ENCODE results near the gene CFL2.
"Not testable (repeated sequence)": the region's sequence is repeated elsewhere in the genome, so short reads cannot be mapped to it uniquely, and the experiment has no call there.

Gene CFL2

GRCh38 chr14:34711169-34711568, 3.2 kb downstream of the CFL2 start:
- Histone ChIP-seq H3K36me3 (ENCODE audit: insufficient read depth, insufficient read length, low read length) (peaks cover 28% of the 10 kb centered on the region), H3K4me3 (ENCODE audit: insufficient read length, low read depth) (no peak overlapping the region), H3K9ac (ENCODE audit: insufficient read length, low read depth) (no peak overlapping the region), H3K9me3 (ENCODE audit: insufficient read depth, low read length) (no peaks in the 10 kb centered on the region), H3K27me3 (ENCODE audit: insufficient read depth, insufficient read length) (peaks cover 16% of the 10 kb centered on the region), H3K4me1 (ENCODE audit: insufficient read depth, insufficient read length) (no peaks in the 10 kb centered on the region)
- TF ChIP-seq YY1 (IDR thresholded peaks at IDR 0.05; ENCODE audit: insufficient read depth, insufficient read length) (no peak), ZNF274 (IDR thresholded peaks at IDR 0.05; ENCODE audit: low read depth, low read length) (no peak), SUZ12 (IDR thresholded peaks at IDR 0.05; ENCODE audit: extremely low read depth, insufficient read depth, insufficient read length) (no peak)
- DNase-seq (ENCODE audit: low read depth, low spot score), result no peak

DNA sequence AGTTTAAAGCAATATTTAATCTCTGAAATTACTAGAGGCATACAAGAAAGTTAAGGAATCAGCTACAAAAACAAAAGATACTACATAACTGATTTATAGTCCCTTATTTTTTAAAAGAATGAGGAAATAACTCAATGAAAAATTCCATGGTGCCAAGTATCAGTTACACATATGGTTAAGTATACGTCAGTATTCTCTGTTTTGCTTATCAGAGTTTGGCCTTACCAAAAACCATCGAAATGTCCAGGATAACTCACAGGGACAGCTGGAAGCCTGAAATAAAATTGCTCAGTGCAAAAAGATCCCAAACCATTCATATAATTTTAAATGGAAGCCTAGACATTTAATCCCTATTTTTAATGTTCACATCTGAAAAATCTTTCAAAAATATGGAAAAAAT, 3.6 kb downstream of the CFL2 start:
- TF ChIP-seq YY1 (IDR thresholded peaks at IDR 0.05; ENCODE audit: insufficient read depth, insufficient read length) (no peak), ZNF274 (IDR thresholded peaks at IDR 0.05; ENCODE audit: low read depth, low read length) (no peak), SUZ12 (IDR thresholded peaks at IDR 0.05; ENCODE audit: extremely low read depth, insufficient read depth, insufficient read length) (no peak)
- peaks cover 12% of the 10 kb centered on the region for H3K27me3 ChIP-seq (ENCODE audit: insufficient read depth, insufficient read length)
- peaks cover 28% of the 10 kb centered on the region for H3K36me3 ChIP-seq (ENCODE audit: insufficient read depth, insufficient read length, low read length)
- no peak for DNase-seq (ENCODE audit: low read depth, low spot score)
- H3K4me1 ChIP-seq (ENCODE audit: insufficient read depth, insufficient read length), result no peaks in the 10 kb centered on the region
- no peak overlapping the region for H3K4me3 ChIP-seq (ENCODE audit: insufficient read length, low read depth)
- no peak overlapping the region for H3K9ac ChIP-seq (ENCODE audit: insufficient read length, low read depth)
- no peaks in the 10 kb centered on the region for H3K9me3 ChIP-seq (ENCODE audit: insufficient read depth, low read length)

- no peak overlapping the region for H3K9ac ChIP-seq (ENCODE audit: insufficient read length, low read depth)
These were observed 4.4 kb downstream of the CFL2 start for GRCh38 chr14:34710006-34710405.

GRCh38 chr14:34707722-34708121, 6.7 kb downstream of the CFL2 start:
- H3K4me1 ChIP-seq (ENCODE audit: insufficient read depth, insufficient read length), result no peaks in the 10 kb centered on the region
- peaks cover 22% of the 10 kb centered on the region for H3K36me3 ChIP-seq (ENCODE audit: insufficient read depth, insufficient read length, low read length)
- no peak overlapping the region for H3K4me3 ChIP-seq (ENCODE audit: insufficient read length, low read depth)
- TF ChIP-seq YY1 (IDR thresholded peaks at IDR 0.05; ENCODE audit: insufficient read depth, insufficient read length) (no peak), ZNF274 (IDR thresholded peaks at IDR 0.05; ENCODE audit: low read depth, low read length) (no peak), SUZ12 (IDR thresholded peaks at IDR 0.05; ENCODE audit: extremely low read depth, insufficient read depth, insufficient read length) (no peak)
- H3K9me3 ChIP-seq (ENCODE audit: insufficient read depth, low read length), result no peaks in the 10 kb centered on the region
- H3K27me3 ChIP-seq (ENCODE audit: insufficient read depth, insufficient read length), result no peaks in the 10 kb centered on the region
- no peak for DNase-seq (ENCODE audit: low read depth, low spot score)
- no peak overlapping the region for H3K9ac ChIP-seq (ENCODE audit: insufficient read length, low read depth)

More at GRCh38 chr14:34710006-34710405, 4.4 kb downstream of the CFL2 start:
- Histone ChIP-seq H3K27me3 (ENCODE audit: insufficient read depth, insufficient read length) (peaks cover 4% of the 10 kb centered on the region), H3K9me3 (ENCODE audit: insufficient read depth, low read length) (no peaks in the 10 kb centered on the region), H3K36me3 (ENCODE audit: insufficient read depth, insufficient read length, low read length) (peaks cover 28% of the 10 kb centered on the region), H3K4me1 (ENCODE audit: insufficient read depth, insufficient read length) (no peaks in the 10 kb centered on the region), H3K4me3 (ENCODE audit: insufficient read length, low read depth) (no peak overlapping the region)
- TF ChIP-seq ZNF274 (IDR thresholded peaks at IDR 0.05; ENCODE audit: low read depth, low read length) (no peak), YY1 (IDR thresholded peaks at IDR 0.05; ENCODE audit: insufficient read depth, insufficient read length) (no peak), SUZ12 (IDR thresholded peaks at IDR 0.05; ENCODE audit: extremely low read depth, insufficient read depth, insufficient read length) (no peak)
- DNase-seq (ENCODE audit: low read depth, low spot score), result no peak

- Histone ChIP-seq H3K4me1 (ENCODE audit: insufficient read depth, insufficient read length) (no peaks in the 10 kb centered on the region), H3K36me3 (ENCODE audit: insufficient read depth, insufficient read length, low read length) (no peaks in the 10 kb centered on the region), H3K4me3 (ENCODE audit: insufficient read length, low read depth) (no peak overlapping the region), H3K9ac (ENCODE audit: insufficient read length, low read depth) (no peak overlapping the region), H3K9me3 (ENCODE audit: insufficient read depth, low read length) (no peaks in the 10 kb centered on the region), H3K27me3 (ENCODE audit: insufficient read depth, insufficient read length) (no peaks in the 10 kb centered on the region)
- no peak for DNase-seq (ENCODE audit: low read depth, low spot score)
- TF ChIP-seq SUZ12 (IDR thresholded peaks at IDR 0.05; ENCODE audit: extremely low read depth, insufficient read depth, insufficient read length), result no peak
These were observed 12.6 kb downstream of the CFL2 start for GRCh38 chr14:34701808-34702207.

GRCh38 chr14:34700622-34701130, 13.7 kb downstream of the CFL2 start:
- TF ChIP-seq ZNF274 (IDR thresholded peaks at IDR 0.05; ENCODE audit: low read depth, low read length), result no peak
- TF ChIP-seq YY1 (IDR thresholded peaks at IDR 0.05; ENCODE audit: insufficient read depth, insufficient read length), result no peak
- TF ChIP-seq SUZ12 (IDR thresholded peaks at IDR 0.05; ENCODE audit: extremely low read depth, insufficient read depth, insufficient read length), result no peak
- no peaks in the 10 kb centered on the region for H3K9me3 ChIP-seq (ENCODE audit: insufficient read depth, low read length)
- no peaks in the 10 kb centered on the region for H3K36me3 ChIP-seq (ENCODE audit: insufficient read depth, insufficient read length, low read length)
- no peaks in the 10 kb centered on the region for H3K4me1 ChIP-seq (ENCODE audit: insufficient read depth, insufficient read length)
- no peak overlapping the region for H3K9ac ChIP-seq (ENCODE audit: insufficient read length, low read depth)
- no peak for DNase-seq (ENCODE audit: low read depth, low spot score)
- H3K27me3 ChIP-seq (ENCODE audit: insufficient read depth, insufficient read length), result no peaks in the 10 kb centered on the region
- no peak overlapping the region for H3K4me3 ChIP-seq (ENCODE audit: insufficient read length, low read depth)

DNA sequence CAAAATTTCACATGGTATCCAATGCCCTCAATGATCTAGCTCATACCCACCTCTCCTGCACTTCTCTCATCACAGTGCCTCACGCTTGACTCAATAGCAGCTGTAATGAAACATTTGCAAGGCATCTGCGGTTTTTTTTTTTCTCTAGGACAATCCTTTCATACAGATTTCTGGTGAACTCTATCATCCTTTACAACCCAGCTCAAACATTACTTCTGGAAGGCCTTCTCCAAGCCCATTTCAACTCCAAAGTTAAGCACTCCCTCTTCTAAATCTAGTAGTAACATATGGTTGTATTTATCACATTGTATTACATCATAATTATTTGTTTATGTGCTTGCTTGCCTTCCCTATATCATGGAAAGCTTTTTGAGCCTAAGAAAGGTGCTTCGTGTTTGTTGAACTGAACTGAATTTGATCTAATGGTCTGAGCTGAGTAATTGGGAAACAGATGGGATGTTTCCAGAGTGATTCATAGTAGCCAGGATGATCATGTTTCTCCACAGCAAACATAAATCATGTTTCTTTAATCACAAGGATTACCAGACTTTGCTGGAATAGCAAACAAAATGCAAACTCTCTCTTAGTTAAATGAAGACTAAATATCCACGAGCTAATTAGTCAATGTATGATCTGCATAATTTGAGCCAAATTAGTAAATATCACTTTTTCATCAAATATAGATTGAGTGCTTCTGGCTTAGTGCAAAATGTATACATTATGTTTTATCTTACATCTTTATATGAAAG, 14.3 kb downstream of the CFL2 start:
- Histone ChIP-seq H3K27me3 (ENCODE audit: insufficient read depth, insufficient read length) (no peaks in the 10 kb centered on the region), H3K9ac (ENCODE audit: insufficient read length, low read depth) (no peak overlapping the region), H3K4me1 (ENCODE audit: insufficient read depth, insufficient read length) (no peaks in the 10 kb centered on the region), H3K4me3 (ENCODE audit: insufficient read length, low read depth) (no peak overlapping the region), H3K36me3 (ENCODE audit: insufficient read depth, insufficient read length, low read length) (no peaks in the 10 kb centered on the region), H3K9me3 (ENCODE audit: insufficient read depth, low read length) (no peaks in the 10 kb centered on the region)
- TF ChIP-seq ZNF274 (IDR thresholded peaks at IDR 0.05; ENCODE audit: low read depth, low read length) (no peak), YY1 (IDR thresholded peaks at IDR 0.05; ENCODE audit: insufficient read depth, insufficient read length) (no peak), SUZ12 (IDR thresholded peaks at IDR 0.05; ENCODE audit: extremely low read depth, insufficient read depth, insufficient read length) (no peak)
- no peak for DNase-seq (ENCODE audit: low read depth, low spot score)

DNA sequence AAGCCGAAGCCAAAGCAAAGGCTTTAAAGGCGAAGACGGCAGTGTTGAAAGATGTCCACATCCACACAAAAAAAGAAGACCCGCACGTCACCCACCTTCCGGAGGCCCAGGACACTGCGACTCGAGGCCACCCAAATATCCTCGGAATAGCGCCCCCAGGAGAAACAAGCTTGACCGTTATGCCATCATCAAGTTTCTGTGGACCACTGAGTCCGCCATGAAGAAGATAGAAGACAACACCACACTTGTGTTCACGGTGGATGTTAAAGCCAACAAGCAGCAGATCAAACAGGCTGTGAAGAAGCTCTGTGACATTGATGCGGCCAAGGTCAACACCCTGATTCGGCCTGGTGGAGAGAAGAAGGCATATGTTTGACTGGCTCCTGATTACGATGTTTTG, 20.2 kb downstream of the CFL2 start:
- DNase-seq (ENCODE audit: low read depth, low spot score); H3K4me3 ChIP-seq (ENCODE audit: insufficient read length, low read depth); H3K9ac ChIP-seq (ENCODE audit: insufficient read length, low read depth); H3K36me3 ChIP-seq (ENCODE audit: insufficient read depth, insufficient read length, low read length); H3K27me3 ChIP-seq (ENCODE audit: insufficient read depth, insufficient read length); H3K4me1 ChIP-seq (ENCODE audit: insufficient read depth, insufficient read length); H3K9me3 ChIP-seq (ENCODE audit: insufficient read depth, low read length): not testable (repeated sequence)

Data from NT2/D1 (cell line).